Activated CD8-positive, alpha-beta T cell treated with anti-CD3 and anti-CD28 coated beads for 36 hours (primary cell): ENCODE results near the gene FCRL2. TPM values are rescaled to one million over a fixed set of nuclear protein-coding genes. Genes with fewer than 3 reads are reported as not detected.

Experiments
- ATAC-seq: fragments of 200-7000 bp; cut with Tn5 transposase; one replicate; pipeline ENCODE4 v1.10.0; 2021; ENCODE audit warnings: mild to moderate bottlenecking, moderate library complexity
- CTCF ChIA-PET: fragments of 350-600 bp; sonication (Branson Sonifier 250); formaldehyde crosslinking; loops from one replicate; lab custom pipeline; 2021; ENCODE audit warnings: antibody characterized with exemption; lab: Charles Lee
- POLR2A ChIA-PET: fragments of 350-600 bp; sonication (Branson Sonifier 250); formaldehyde crosslinking; loops from one replicate; lab custom pipeline; 2021; ENCODE audit warnings: antibody characterized with exemption; lab: Charles Lee
- DNase-seq: peaks from one replicate; pipeline ENCODE4 v3.0.0-alpha.2; 2020
- H3K27ac Mint-ChIP-seq: one replicate; pipeline ENCODE4 v1.8.0; 2021; ENCODE audit warnings: mild to moderate bottlenecking, mixed read lengths
- H3K27me3 Mint-ChIP-seq: one replicate; pipeline ENCODE4 v1.8.0; 2021; ENCODE audit warnings: mixed read lengths
- H3K36me3 Mint-ChIP-seq: one replicate; pipeline ENCODE4 v1.8.0; 2021; ENCODE audit warnings: low read depth, mixed read lengths
- H3K4me1 Mint-ChIP-seq: one replicate; pipeline ENCODE4 v1.8.0; 2021; ENCODE audit warnings: low read depth, mixed read lengths
- H3K4me3 Mint-ChIP-seq: one replicate; pipeline ENCODE4 v1.8.0; 2021; ENCODE audit warnings: mild to moderate bottlenecking, moderate library complexity, mixed read lengths
- H3K9me3 Mint-ChIP-seq: one replicate; pipeline ENCODE4 v1.8.0; 2021; ENCODE audit warnings: mixed read lengths
- intact Hi-C: fragments of 100-400 bp; cut with micrococcal nuclease; formaldehyde crosslinking; loops from one replicate; pipeline ENCODE4 v1.10.0; 2022
- total RNA-seq, 2 experiments: library from RNA; stranded (reverse); gene quantifications; one replicate each; pipeline ENCODE4 v1.2.3, GENCODE V29; 2021
- TF ChIP-seq, protein P1 (sequence below): fragments of 200-600 bp; IDR thresholded peaks from one replicate; pipeline ENCODE4 v1.8.0; 2022; ENCODE audit warnings: antibody characterized with exemption, mild to moderate bottlenecking

Gene FCRL2
- total RNA-seq, 2 experiments from 2014 or later, result not detected

DNA sequence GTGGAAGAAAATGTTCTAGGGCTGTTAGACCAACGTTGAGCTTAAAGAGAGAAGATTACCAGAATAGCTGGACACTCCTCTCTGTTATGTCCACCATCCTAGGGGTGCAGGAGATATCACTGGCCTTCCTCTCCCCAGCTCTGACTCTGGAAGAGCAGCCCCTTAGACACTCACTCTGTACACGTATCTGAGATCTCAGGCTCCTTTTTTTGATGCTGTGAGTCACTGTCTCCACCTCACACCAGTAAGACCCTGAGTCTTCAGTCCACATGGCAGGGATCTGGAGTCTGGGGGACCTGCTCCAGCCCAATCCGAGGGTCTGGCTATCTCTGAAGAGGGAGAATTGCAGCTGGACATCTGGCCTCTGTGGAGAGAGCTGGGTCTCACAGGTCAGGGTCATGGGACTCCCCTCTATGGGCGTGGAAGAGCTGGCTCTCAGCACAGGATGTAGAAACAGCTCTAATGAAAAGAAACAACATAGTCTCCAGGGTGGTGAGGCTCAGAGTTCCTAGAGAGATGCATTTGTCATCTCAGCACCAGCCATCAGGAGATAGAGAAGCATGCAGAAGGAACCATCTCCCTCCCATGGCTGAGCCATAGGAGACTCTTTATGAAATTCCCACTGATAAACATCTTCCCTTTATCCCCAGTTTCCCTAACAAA is 79.8 kb downstream of the FCRL2 start:
- POLR2A ChIA-PET, result no interaction called here
- H3K27ac Mint-ChIP-seq, result peak overlapping the region; percentile 81
- ATAC-seq, result peak; percentile 43
- no peaks in the 10 kb centered on the region for H3K36me3 Mint-ChIP-seq
- H3K4me3 Mint-ChIP-seq, result peak overlapping the region; percentile 33
- CTCF ChIA-PET, result no interaction called here
- TF ChIP-seq, protein P1, sequence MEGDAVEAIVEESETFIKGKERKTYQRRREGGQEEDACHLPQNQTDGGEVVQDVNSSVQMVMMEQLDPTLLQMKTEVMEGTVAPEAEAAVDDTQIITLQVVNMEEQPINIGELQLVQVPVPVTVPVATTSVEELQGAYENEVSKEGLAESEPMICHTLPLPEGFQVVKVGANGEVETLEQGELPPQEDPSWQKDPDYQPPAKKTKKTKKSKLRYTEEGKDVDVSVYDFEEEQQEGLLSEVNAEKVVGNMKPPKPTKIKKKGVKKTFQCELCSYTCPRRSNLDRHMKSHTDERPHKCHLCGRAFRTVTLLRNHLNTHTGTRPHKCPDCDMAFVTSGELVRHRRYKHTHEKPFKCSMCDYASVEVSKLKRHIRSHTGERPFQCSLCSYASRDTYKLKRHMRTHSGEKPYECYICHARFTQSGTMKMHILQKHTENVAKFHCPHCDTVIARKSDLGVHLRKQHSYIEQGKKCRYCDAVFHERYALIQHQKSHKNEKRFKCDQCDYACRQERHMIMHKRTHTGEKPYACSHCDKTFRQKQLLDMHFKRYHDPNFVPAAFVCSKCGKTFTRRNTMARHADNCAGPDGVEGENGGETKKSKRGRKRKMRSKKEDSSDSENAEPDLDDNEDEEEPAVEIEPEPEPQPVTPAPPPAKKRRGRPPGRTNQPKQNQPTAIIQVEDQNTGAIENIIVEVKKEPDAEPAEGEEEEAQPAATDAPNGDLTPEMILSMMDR, result no peak
- no peak for DNase-seq
- H3K27me3 Mint-ChIP-seq, result peaks cover 1% of the 10 kb centered on the region
- H3K9me3 Mint-ChIP-seq, result no peaks in the 10 kb centered on the region
- intact Hi-C loops, result loop anchor here (10.0 kb wide), 1 partner anchor 112 kb away; no protein-coding TSS in a partner anchor
- no peaks in the 10 kb centered on the region for H3K4me1 Mint-ChIP-seq

Other genes with a start within 250 kb of the FCRL2 start
- gene FCRL5, start 224.6 kb downstream of the FCRL2 start, total RNA-seq, result under 1 TPM in 1 of 2 experiments, not detected in 1; 0.05 TPM
- gene FCRL4, start 179.0 kb downstream of the FCRL2 start, total RNA-seq, result not detected
- 1 to 10 TPM; 5.7 to 6.4 TPM for gene FCRL3, start 76.4 kb downstream of the FCRL2 start, total RNA-seq
- under 1 TPM in 1 of 2 experiments, not detected in 1; 0.29 TPM for gene FCRL1, start 43.0 kb upstream of the FCRL2 start, total RNA-seq
- not detected for gene CD5L, start 64.7 kb upstream of the FCRL2 start, total RNA-seq
- under 1 TPM; 0.11 to 0.16 TPM for gene KIRREL1, start 216.5 kb upstream of the FCRL2 start, total RNA-seq